ENCODE results near the gene UPP1. TPM values are rescaled to one million over a fixed set of nuclear protein-coding genes. Genes with fewer than 3 reads are reported as not detected.
"Not testable (repeated sequence)": the region's sequence is repeated elsewhere in the genome, so short reads cannot be mapped to it uniquely, and the experiment has no call there.

Gene UPP1
- total RNA-seq, 1 donor from 2014 or later, result 48.9 TPM

- peaks cover 6% of the 10 kb centered on the region for H3K4me1 Mint-ChIP-seq (ENCODE audit: low read depth)
- H3K9me3 Mint-ChIP-seq, result peaks cover 4% of the 10 kb centered on the region
- H3K27me3 Mint-ChIP-seq (ENCODE audit: low read depth), result peaks cover 35% of the 10 kb centered on the region
- intact Hi-C loops (cut with micrococcal nuclease), result no loop called here
- H3K36me3 Mint-ChIP-seq (ENCODE audit: low read depth), result no peaks in the 10 kb centered on the region
- no peak overlapping the region for H3K27ac Mint-ChIP-seq
- H3K4me3 Mint-ChIP-seq (ENCODE audit: low read depth), result no peak overlapping the region
- DNase-seq (ENCODE audit: low spot score), result no peak
Observed at GRCh38 chr7:48126037-48126436, 37.0 kb downstream of the UPP1 start.

GRCh38 chr7:48130658-48131108, 41.6 kb downstream of the UPP1 start:
- Mint-ChIP-seq H3K27ac (no peak overlapping the region), H3K4me3 (ENCODE audit: low read depth) (no peak overlapping the region)
- intact Hi-C loops (cut with micrococcal nuclease), result loop anchor here (1.0 to 10.0 kb wide), 4 partner anchors 43 to 256 kb away; partner anchors contain the start of gene UPP1

DNA sequence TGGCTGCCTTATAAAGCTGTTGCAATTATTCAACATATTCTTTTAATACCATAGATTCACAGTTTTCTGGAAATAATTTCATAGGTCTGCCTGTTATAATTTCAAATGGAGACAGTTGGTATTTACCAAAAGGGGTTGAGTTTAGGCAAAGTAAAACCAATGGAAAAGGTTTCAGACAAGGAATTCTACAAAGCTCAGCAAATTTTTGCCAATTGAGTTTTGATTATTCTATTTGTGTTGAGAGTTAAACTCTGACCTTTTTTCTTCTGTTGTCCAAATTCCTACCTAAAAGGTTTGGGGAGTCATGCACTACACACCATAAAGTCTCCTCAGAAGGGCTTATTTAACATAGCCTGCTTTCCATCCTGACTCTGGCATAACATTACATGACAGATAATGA, 43.7 kb downstream of the UPP1 start:
- peaks cover 11% of the 10 kb centered on the region for H3K27me3 Mint-ChIP-seq (ENCODE audit: low read depth)
- no peaks in the 10 kb centered on the region for H3K36me3 Mint-ChIP-seq (ENCODE audit: low read depth)

More at GRCh38 chr7:48130658-48131108, 41.6 kb downstream of the UPP1 start:
- DNase-seq (ENCODE audit: low spot score), result no peak
- peaks cover 17% of the 10 kb centered on the region for H3K27me3 Mint-ChIP-seq (ENCODE audit: low read depth)
- H3K9me3 Mint-ChIP-seq, result peaks cover 4% of the 10 kb centered on the region
- H3K4me1 Mint-ChIP-seq (ENCODE audit: low read depth), result peaks cover 10% of the 10 kb centered on the region
- no peaks in the 10 kb centered on the region for H3K36me3 Mint-ChIP-seq (ENCODE audit: low read depth)

GRCh38 chr7:48139459-48139858, 50.4 kb downstream of the UPP1 start:
- no peaks in the 10 kb centered on the region for H3K9me3 Mint-ChIP-seq
- intact Hi-C loops (cut with micrococcal nuclease), result loop anchor here (10.0 kb wide), 1 partner anchor 265 kb away; no protein-coding TSS in a partner anchor
- peaks cover 6% of the 10 kb centered on the region for H3K4me1 Mint-ChIP-seq (ENCODE audit: low read depth)
- H3K27me3 Mint-ChIP-seq (ENCODE audit: low read depth), result peaks cover 22% of the 10 kb centered on the region
- H3K36me3 Mint-ChIP-seq (ENCODE audit: low read depth), result no peaks in the 10 kb centered on the region
- no peak overlapping the region for H3K4me3 Mint-ChIP-seq (ENCODE audit: low read depth)
- DNase-seq (ENCODE audit: low spot score), result no peak
- H3K27ac Mint-ChIP-seq, result no peak overlapping the region

More for the DNA sequence above, 43.7 kb downstream of the UPP1 start:
- no peak for DNase-seq (ENCODE audit: low spot score)
- Mint-ChIP-seq H3K9me3 (no peaks in the 10 kb centered on the region), H3K4me1 (ENCODE audit: low read depth) (peaks cover 10% of the 10 kb centered on the region), H3K4me3 (ENCODE audit: low read depth) (no peak overlapping the region), H3K27ac (no peak overlapping the region)
- intact Hi-C loops (cut with micrococcal nuclease), result loop anchor here (5.0 to 10.0 kb wide), 3 partner anchors 45 to 258 kb away; partner anchors contain the start of gene UPP1

DNA sequence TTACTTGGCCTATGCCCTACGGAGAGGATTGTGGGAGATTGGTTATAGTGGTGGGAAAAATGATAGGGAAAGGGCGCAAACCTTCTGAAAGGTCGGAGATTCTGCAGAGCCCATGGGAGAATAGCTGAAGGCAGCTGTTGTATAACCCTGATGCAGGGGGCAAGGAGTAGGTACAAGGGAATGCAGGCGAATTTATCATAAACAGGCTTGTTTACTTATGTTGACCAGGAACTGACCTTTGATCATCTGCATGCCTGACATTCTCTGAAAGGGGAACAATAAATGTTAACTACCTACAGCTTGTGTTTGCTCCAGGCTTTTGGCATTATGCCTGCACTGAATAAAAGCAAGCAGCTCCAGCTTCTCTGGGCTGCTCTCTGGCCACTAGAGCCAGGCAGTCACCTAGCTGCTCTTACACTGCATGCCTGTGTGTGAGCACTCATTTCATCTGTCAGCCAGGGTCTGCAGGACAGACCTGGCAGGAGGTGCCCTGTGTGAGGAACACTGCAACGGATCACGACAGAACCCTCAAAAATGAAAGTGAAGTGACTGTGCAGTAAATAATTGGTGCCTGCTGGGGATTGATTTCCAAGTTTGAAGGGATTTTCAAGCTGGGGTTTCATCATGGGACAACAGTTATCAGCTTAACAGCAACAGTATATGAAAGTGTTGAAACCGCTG, 51.1 kb downstream of the UPP1 start:
- H3K36me3 Mint-ChIP-seq (ENCODE audit: low read depth), result no peaks in the 10 kb centered on the region
- peaks cover 6% of the 10 kb centered on the region for H3K4me1 Mint-ChIP-seq (ENCODE audit: low read depth)
- intact Hi-C loops (cut with micrococcal nuclease), result no loop called here
- no peak overlapping the region for H3K4me3 Mint-ChIP-seq (ENCODE audit: low read depth)
- H3K27me3 Mint-ChIP-seq (ENCODE audit: low read depth), result peaks cover 24% of the 10 kb centered on the region
- no peak for DNase-seq (ENCODE audit: low spot score)
- H3K9me3 Mint-ChIP-seq, result no peaks in the 10 kb centered on the region
- H3K27ac Mint-ChIP-seq, result no peak overlapping the region

GRCh38 chr7:48141521-48141920, 52.5 kb downstream of the UPP1 start:
- intact Hi-C loops (cut with micrococcal nuclease), result no loop called here
- H3K4me3 Mint-ChIP-seq (ENCODE audit: low read depth), result no peak overlapping the region
- no peaks in the 10 kb centered on the region for H3K36me3 Mint-ChIP-seq (ENCODE audit: low read depth)
- H3K27ac Mint-ChIP-seq, result no peak overlapping the region
- no peaks in the 10 kb centered on the region for H3K9me3 Mint-ChIP-seq
- peaks cover 26% of the 10 kb centered on the region for H3K27me3 Mint-ChIP-seq (ENCODE audit: low read depth)
- DNase-seq (ENCODE audit: low spot score), result no peak
- peaks cover 6% of the 10 kb centered on the region for H3K4me1 Mint-ChIP-seq (ENCODE audit: low read depth)

DNA sequence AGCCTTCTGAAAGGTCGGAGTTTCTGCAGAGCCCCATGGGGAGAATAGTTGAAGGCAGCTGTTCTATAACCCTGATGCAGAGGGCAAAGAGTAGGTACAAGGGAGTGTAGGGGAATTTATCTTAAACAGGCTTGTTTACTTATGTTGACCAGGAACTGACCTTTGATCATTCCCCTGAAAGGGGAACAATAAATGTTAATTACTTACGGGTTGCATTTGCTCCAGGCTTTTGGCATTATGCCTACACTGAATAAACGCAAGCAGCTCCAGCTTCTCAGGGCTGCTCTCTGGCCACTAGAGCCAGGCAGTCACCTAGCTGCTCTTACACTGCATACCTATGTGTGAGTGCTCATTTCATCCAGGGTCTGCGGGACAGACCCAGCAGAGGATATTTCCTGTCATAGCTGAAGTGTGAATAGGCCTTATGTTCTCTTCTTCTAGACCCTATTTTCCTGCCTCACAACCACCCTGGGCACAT, 55.3 kb downstream of the UPP1 start:
- H3K4me1 Mint-ChIP-seq (ENCODE audit: low read depth), result peaks cover 6% of the 10 kb centered on the region
- H3K36me3 Mint-ChIP-seq (ENCODE audit: low read depth), result no peaks in the 10 kb centered on the region
- no peak overlapping the region for H3K4me3 Mint-ChIP-seq (ENCODE audit: low read depth)
- intact Hi-C loops (cut with micrococcal nuclease), result no loop called here
- H3K27me3 Mint-ChIP-seq (ENCODE audit: low read depth), result peaks cover 43% of the 10 kb centered on the region
- DNase-seq (ENCODE audit: low spot score), result no peak
- H3K27ac Mint-ChIP-seq, result no peak overlapping the region
- no peaks in the 10 kb centered on the region for H3K9me3 Mint-ChIP-seq

DNA sequence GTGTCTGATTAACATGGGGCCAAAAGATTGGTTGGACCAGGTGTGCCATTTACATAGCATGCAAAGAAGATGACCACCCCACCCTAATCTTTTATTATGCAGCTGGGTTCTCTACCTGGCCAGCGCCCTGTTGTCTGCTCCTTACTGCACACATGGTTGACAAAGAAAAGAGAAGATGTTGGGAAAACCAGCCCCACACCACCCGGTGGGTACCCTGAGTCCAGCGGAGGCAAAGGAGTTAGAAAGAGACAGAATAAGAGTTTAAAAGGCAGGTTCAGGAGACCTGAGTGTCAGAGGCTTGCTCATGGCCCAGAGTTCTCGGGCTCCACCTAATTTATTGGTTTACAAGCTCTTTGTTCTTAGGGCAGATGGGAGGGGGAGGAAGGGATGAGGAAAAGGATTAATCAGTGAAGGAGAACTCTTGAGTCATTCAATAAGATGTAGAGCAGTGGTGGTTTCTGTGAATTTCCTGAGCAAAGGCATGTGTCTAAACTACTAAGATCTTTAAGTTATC, 58.1 kb downstream of the UPP1 start:
- H3K4me3 Mint-ChIP-seq (ENCODE audit: low read depth), result no peak overlapping the region
- H3K27me3 Mint-ChIP-seq (ENCODE audit: low read depth), result peaks cover 48% of the 10 kb centered on the region
- H3K9me3 Mint-ChIP-seq, result no peaks in the 10 kb centered on the region
- H3K4me1 Mint-ChIP-seq (ENCODE audit: low read depth), result no peaks in the 10 kb centered on the region
- no peaks in the 10 kb centered on the region for H3K36me3 Mint-ChIP-seq (ENCODE audit: low read depth)
- no peak overlapping the region for H3K27ac Mint-ChIP-seq
- intact Hi-C loops (cut with micrococcal nuclease), result no loop called here
- no peak for DNase-seq (ENCODE audit: low spot score)

GRCh38 chr7:48147690-48148089, 58.6 kb downstream of the UPP1 start:
- peaks cover 46% of the 10 kb centered on the region for H3K27me3 Mint-ChIP-seq (ENCODE audit: low read depth)
- H3K4me1 Mint-ChIP-seq (ENCODE audit: low read depth); H3K36me3 Mint-ChIP-seq (ENCODE audit: low read depth); intact Hi-C loops (cut with micrococcal nuclease); H3K4me3 Mint-ChIP-seq (ENCODE audit: low read depth); H3K9me3 Mint-ChIP-seq; H3K27ac Mint-ChIP-seq; DNase-seq (ENCODE audit: low spot score): not testable (repeated sequence)

- H3K27ac Mint-ChIP-seq, result no peak overlapping the region
- H3K36me3 Mint-ChIP-seq (ENCODE audit: low read depth), result no peaks in the 10 kb centered on the region
- H3K27me3 Mint-ChIP-seq (ENCODE audit: low read depth), result peaks cover 40% of the 10 kb centered on the region
- intact Hi-C loops (cut with micrococcal nuclease), result no loop called here
- H3K4me3 Mint-ChIP-seq (ENCODE audit: low read depth), result no peak overlapping the region
- no peaks in the 10 kb centered on the region for H3K4me1 Mint-ChIP-seq (ENCODE audit: low read depth)
- H3K9me3 Mint-ChIP-seq, result no peaks in the 10 kb centered on the region
- no peak for DNase-seq (ENCODE audit: low spot score)
Observed at GRCh38 chr7:48148311-48148710, 59.2 kb downstream of the UPP1 start.

DNA sequence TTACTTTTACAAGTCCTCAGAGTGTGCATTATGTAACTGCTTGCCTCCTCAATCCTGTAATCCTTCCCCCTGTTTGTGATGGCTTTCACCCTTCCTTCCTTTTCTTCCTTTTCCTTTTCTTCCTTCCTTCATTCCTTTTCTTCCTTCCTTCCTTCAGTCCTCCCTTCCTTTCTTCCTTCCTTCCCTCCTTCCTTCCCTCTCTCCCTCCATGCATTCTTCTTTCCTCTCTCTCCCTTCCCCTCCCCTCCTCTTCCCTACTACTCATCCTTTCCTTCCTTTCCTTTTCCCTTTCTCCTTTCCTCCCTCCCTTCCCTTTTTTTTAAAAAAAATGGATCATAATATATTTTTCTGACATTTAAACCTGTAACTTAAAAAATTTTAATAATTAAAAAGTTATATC, 60.0 kb downstream of the UPP1 start:
- H3K27me3 Mint-ChIP-seq (ENCODE audit: low read depth), result peaks cover 41% of the 10 kb centered on the region
- H3K4me3 Mint-ChIP-seq (ENCODE audit: low read depth), result no peak overlapping the region
- intact Hi-C loops (cut with micrococcal nuclease), result no loop called here
- no peaks in the 10 kb centered on the region for H3K4me1 Mint-ChIP-seq (ENCODE audit: low read depth)
- no peaks in the 10 kb centered on the region for H3K36me3 Mint-ChIP-seq (ENCODE audit: low read depth)
- H3K27ac Mint-ChIP-seq, result no peak overlapping the region
- no peaks in the 10 kb centered on the region for H3K9me3 Mint-ChIP-seq
- DNase-seq (ENCODE audit: low spot score), result no peak

DNA sequence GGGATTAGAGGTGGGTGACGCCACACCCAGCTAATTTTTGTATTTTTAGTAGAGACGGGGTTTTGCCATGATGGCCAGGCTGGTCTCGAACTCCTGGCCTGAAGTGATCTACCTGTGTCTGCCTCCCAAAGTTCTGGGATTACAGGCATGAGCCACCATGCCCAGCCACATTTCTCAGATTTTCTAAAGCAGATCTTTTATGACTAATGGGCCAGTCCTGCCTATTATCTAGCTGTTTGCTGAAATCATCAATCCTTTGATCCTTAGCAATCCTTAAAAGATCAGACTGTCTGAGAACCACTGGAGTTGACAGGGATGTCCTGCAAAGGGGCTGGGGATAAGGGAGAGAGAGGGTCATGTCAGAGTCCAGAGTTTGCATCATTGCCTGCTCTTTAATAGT, 61.0 kb downstream of the UPP1 start:
- DNase-seq (ENCODE audit: low spot score), result no peak
- H3K4me1 Mint-ChIP-seq (ENCODE audit: low read depth), result no peaks in the 10 kb centered on the region
- H3K36me3 Mint-ChIP-seq (ENCODE audit: low read depth), result no peaks in the 10 kb centered on the region
- no peak overlapping the region for H3K27ac Mint-ChIP-seq
- H3K9me3 Mint-ChIP-seq, result no peaks in the 10 kb centered on the region
- H3K4me3 Mint-ChIP-seq (ENCODE audit: low read depth), result no peak overlapping the region
- peaks cover 42% of the 10 kb centered on the region for H3K27me3 Mint-ChIP-seq (ENCODE audit: low read depth)
- intact Hi-C loops (cut with micrococcal nuclease), result loop anchor here (10.0 kb wide), 1 partner anchor 295 kb away; no protein-coding TSS in a partner anchor

DNA sequence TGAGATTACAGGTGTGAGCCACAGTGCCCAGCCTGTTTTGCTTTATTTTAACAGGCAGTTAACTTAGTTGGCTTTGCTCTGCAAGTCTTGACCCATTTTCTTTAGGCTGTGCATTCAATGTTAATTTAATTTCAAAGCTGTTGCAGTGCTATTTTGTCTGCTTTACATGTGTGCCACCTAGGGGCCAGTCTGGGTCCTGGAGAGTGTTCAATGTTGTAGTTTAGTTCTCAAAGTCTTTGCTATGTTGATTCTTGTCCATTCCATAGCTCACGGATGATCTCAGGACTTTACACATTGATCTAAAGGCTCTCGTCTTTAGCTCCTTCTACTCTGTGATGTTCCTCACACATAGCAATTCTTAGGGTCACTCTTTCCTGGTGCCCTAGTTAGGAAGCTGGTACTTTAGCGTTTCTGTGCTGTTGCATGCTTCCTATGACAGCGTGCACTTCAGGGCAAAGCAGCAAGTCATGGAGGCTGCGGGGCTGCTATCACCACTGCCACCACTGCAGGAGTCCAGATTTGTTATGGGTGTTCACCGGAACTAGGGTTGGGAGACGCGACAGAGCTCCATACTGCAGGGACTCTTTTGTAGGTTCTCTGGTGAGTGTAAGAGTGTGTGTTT, 65.8 kb downstream of the UPP1 start:
- Mint-ChIP-seq H3K4me3 (ENCODE audit: low read depth) (no peak overlapping the region), H3K9me3 (no peaks in the 10 kb centered on the region), H3K27me3 (ENCODE audit: low read depth) (peaks cover 35% of the 10 kb centered on the region), H3K36me3 (ENCODE audit: low read depth) (no peaks in the 10 kb centered on the region), H3K27ac (no peak overlapping the region), H3K4me1 (ENCODE audit: low read depth) (no peaks in the 10 kb centered on the region)
- peak; percentile 18 for DNase-seq (ENCODE audit: low spot score)
- intact Hi-C loops (cut with micrococcal nuclease), result loop anchor here (1.0 to 10.0 kb wide), 2 partner anchors 210 to 300 kb away; no protein-coding TSS in a partner anchor
